Right cardiac atrium (tissue), 5 donors: ENCODE measurements around the gene NR3C2. TPM values are rescaled to one million over a fixed set of nuclear protein-coding genes. Genes with fewer than 3 reads are reported as not detected.

Experiments used
- ATAC-seq, 2 donors: fragments of 200-7000 bp; cut with Tn5 transposase; one replicate each; pipeline versions ENCODE4 v1.8.0 to v1.9.1; 2020; ENCODE audit warnings: moderate library complexity in 2 of 2, mild to moderate bottlenecking in 1 of 2
- DNase-seq, 3 donors: peaks; one replicate each; pipeline ENCODE4 v3.0.0-alpha.2; 2020
- H3K27ac ChIP-seq: one replicate; pipeline ENCODE4 v1.5.1; 2013; ENCODE audit warnings: mild to moderate bottlenecking, low read length, control low read depth, moderate library complexity
- H3K27me3 ChIP-seq: one replicate; pipeline ENCODE4 v1.6.1; 2013; ENCODE audit not compliant: control insufficient read depth, insufficient read depth
- H3K4me1 ChIP-seq: one replicate; pipeline ENCODE4 v1.6.1; 2013; ENCODE audit warnings: low read length; ENCODE audit not compliant: control insufficient read depth, insufficient read depth
- H3K4me3 ChIP-seq: one replicate; pipeline ENCODE4 v1.5.1; 2013; ENCODE audit warnings: low read length, control low read depth
- H3K9me3 ChIP-seq: one replicate; pipeline ENCODE4 v1.6.1; 2013; ENCODE audit warnings: low read length; ENCODE audit not compliant: control insufficient read depth
- WGBS: extraction: QIAGEN DNeasy Blood & Tissue Kit; methylation state at CpG from one replicate; pipeline ENCODE4 v1.1.7; 2013; 5-methylcytosine and 5-hydroxymethylcytosine counted together
- intact Hi-C, 4 donors: fragments of 100-400 bp; cut with DNase I; formaldehyde crosslinking; loops; one replicate each; pipeline versions ENCODE4 v1.11.0 to v1.14.0; 2022 to 2023
- polyA plus RNA-seq: library from polyadenylated mRNA; stranded (reverse); fragments of 200-250 nt; gene quantifications from one replicate; pipeline ENCODE4 v1.2.3, GENCODE V29; 2013
- total RNA-seq, 4 donors: library from RNA; stranded (reverse); fragmentation: NEBNext Ultra II Directional; extraction: Animal tissue kit (Norgen Biotek cat#: 25700); gene quantifications; one replicate each; pipeline ENCODE4 v1.2.1, GENCODE V29; 2021
- donor health status: healthy with polysubstance abuse.
- donor health status: DM: no; HTN: yes; CAD: no.
- donor health status: DM: no; HTN: no; CAD: no.
- donor health status: DM: no; HTN: yes; CAD: no; lungs with severe emphysema.
- donor health status: DM: yes; HTN: yes; CAD: no.

The NR3C2 gene
- total and polyA plus RNA-seq, 5 donors, result 5.9 to 27.9 (median 24.3) TPM

GRCh38 chr4:148166132-148166591, 276.1 kb downstream of the NR3C2 start:
- 28% methylated on average over 6 of the region's 6 CpGs for WGBS
- H3K27me3 ChIP-seq, result no peaks in the 10 kb centered on the region
- ATAC-seq, result peak; percentile 83 to 88
- H3K4me1 ChIP-seq, result peaks cover 4% of the 10 kb centered on the region
- peak overlapping the region; percentile 22 for H3K4me3 ChIP-seq
- H3K9me3 ChIP-seq, result no peaks in the 10 kb centered on the region
- DNase-seq, result peak in 2 of 3 donors; percentile 14 to 74
- intact Hi-C loops, result no loop called here
- peak overlapping the region; percentile 72 for H3K27ac ChIP-seq

DNA sequence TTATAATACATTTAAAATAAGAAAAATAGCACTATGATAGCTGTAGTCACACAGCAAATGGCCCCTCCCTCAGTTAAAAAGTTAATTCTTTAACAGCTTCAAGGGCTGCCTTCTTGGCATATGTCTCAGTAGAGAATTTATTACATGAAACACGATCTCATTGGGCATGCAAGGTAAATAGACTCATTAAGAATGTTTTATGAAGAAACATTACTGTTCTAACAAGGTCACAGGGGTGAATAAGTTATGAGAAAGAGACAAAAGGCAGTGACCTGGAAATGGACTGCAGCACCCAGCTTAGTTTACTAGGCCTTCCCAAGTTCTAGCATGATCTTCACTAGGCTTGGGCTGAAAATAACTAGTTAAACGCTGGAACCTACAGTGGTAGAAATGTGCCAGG, 277.7 kb downstream of the NR3C2 start:
- ATAC-seq (no peak), DNase-seq (no peak)
- peaks cover 7% of the 10 kb centered on the region for H3K4me1 ChIP-seq
- H3K4me3 ChIP-seq, result no peak overlapping the region
- WGBS, result 57% methylated on average over 2 of the region's 2 CpGs
- intact Hi-C loops, result no loop called here
- no peaks in the 10 kb centered on the region for H3K9me3 ChIP-seq
- no peak overlapping the region for H3K27ac ChIP-seq
- H3K27me3 ChIP-seq, result no peaks in the 10 kb centered on the region

GRCh38 chr4:148162991-148163390, 279.2 kb downstream of the NR3C2 start:
- intact Hi-C loops, result no loop called here
- DNase-seq, result no peak
- Histone ChIP-seq H3K9me3 (no peaks in the 10 kb centered on the region), H3K27me3 (no peaks in the 10 kb centered on the region), H3K4me3 (no peak overlapping the region), H3K27ac (no peak overlapping the region), H3K4me1 (peaks cover 7% of the 10 kb centered on the region)
- ATAC-seq, result no peak
- 75% methylated on average over 1 of the region's 1 CpG for WGBS

DNA sequence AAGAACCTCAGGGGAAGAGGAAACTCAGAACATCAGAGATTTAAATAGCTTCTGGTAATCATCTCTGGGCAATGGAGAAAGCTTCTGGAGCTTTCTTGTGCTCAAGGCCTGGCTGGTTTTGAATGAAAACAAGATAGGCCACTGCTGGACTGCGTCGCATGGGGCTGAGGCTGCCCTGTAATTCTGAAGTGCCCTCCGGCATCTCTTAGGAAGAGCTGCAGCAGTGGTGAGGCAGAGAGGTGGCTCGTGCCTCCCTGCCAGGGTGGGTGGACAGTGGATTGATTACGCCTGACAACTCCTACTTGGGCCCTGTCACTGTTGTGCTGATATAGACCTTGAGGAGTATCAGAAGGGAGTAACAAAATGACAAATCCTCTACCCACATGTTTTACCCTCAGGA, 279.7 kb downstream of the NR3C2 start:
- intact Hi-C loops, result no loop called here

DNA sequence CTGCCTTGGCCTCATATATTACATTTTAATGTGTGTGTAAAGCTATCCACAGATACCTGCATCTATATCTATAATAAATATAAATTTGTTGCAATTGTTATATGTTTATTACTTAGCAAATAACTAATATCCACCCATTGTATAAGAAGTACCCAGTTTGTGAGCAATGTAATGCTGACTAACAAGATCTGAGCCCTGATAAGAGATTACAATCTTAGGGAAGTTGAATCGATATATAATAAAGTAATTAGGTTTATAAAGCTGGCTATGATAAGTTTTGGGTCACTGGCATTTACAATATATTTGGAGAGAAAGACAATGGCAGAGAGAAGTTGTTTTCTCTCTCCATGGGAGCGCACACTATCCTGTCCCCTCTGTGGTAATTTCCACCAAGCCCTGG, 280.6 kb downstream of the NR3C2 start:
- no peak overlapping the region for H3K27ac ChIP-seq
- intact Hi-C loops, result no loop called here
- DNase-seq (no peak), ATAC-seq (no peak)
- no peaks in the 10 kb centered on the region for H3K9me3 ChIP-seq
- no peaks in the 10 kb centered on the region for H3K27me3 ChIP-seq
- WGBS, result 91% methylated on average over 2 of the region's 2 CpGs
- no peak overlapping the region for H3K4me3 ChIP-seq
- H3K4me1 ChIP-seq, result peaks cover 7% of the 10 kb centered on the region

More for the DNA sequence above, 279.7 kb downstream of the NR3C2 start:
- no peaks in the 10 kb centered on the region for H3K27me3 ChIP-seq
- ATAC-seq (peak in 1 of 2 donors; percentile 36), DNase-seq (no peak)
- H3K9me3 ChIP-seq, result no peaks in the 10 kb centered on the region
- H3K4me3 ChIP-seq, result no peak overlapping the region
- H3K4me1 ChIP-seq, result peaks cover 7% of the 10 kb centered on the region
- no peak overlapping the region for H3K27ac ChIP-seq
- WGBS, result 74% methylated on average over 5 of the region's 5 CpGs

GRCh38 chr4:148159793-148160192, 282.4 kb downstream of the NR3C2 start:
- no peak overlapping the region for H3K4me3 ChIP-seq
- intact Hi-C loops, result no loop called here
- DNase-seq, result no peak
- peaks cover 5% of the 10 kb centered on the region for H3K4me1 ChIP-seq
- WGBS, result 87% methylated on average over 1 of the region's 1 CpG
- H3K9me3 ChIP-seq, result no peaks in the 10 kb centered on the region
- H3K27me3 ChIP-seq, result no peaks in the 10 kb centered on the region
- H3K27ac ChIP-seq, result no peak overlapping the region
- no peak for ATAC-seq

GRCh38 chr4:148154769-148155168, 287.4 kb downstream of the NR3C2 start:
- intact Hi-C loops, result no loop called here
- no peak for DNase-seq
- ATAC-seq, result no peak

DNA sequence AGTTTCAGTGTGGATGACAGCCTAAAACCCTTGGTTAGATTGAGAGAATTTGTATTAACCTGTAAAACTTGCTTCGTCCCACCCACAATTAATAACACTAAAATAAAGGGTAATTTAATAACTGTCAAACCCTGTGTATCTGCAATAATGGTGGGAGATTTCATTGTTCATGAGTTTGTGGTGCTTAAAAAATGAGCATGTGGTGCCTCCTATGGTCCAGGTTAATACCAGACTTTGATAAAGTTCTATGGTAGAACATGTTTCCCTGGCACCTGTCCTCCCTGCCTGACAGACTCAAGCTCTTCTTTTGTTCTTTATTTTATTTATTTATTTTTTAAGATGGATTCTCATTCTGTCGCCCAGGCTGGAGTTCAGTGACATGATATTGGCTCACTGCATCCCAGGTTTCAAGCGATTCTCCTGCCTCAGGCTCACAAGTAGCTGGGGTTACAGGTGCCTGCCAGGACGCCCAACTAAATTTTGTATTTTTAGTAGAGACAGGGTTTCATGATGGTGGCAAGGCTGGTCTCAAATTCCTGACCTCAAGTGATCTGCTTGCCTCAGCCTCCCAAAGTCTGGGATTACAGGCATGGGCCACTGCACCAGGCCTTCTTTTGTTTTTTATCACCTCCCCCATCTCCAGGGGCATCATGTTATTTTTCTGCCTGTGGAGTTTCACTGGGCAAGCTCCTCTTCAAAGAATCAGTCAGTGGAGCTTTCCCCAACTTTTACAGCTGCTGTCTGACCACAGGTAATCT, 289.2 kb downstream of the NR3C2 start:
- no peak overlapping the region for H3K27ac ChIP-seq
- ATAC-seq (no peak), DNase-seq (no peak)
- H3K4me1 ChIP-seq, result no peaks in the 10 kb centered on the region
- H3K9me3 ChIP-seq, result no peaks in the 10 kb centered on the region
- no peaks in the 10 kb centered on the region for H3K27me3 ChIP-seq
- 95% methylated on average over 4 of the region's 4 CpGs for WGBS
- no peak overlapping the region for H3K4me3 ChIP-seq
- intact Hi-C loops, result no loop called here

More at GRCh38 chr4:148154769-148155168, 287.4 kb downstream of the NR3C2 start:
- no peaks in the 10 kb centered on the region for H3K27me3 ChIP-seq
- H3K27ac ChIP-seq, result no peak overlapping the region
- no peaks in the 10 kb centered on the region for H3K4me1 ChIP-seq
- no peak overlapping the region for H3K4me3 ChIP-seq
- H3K9me3 ChIP-seq, result no peaks in the 10 kb centered on the region
- WGBS, result 88% methylated on average over 6 of the region's 6 CpGs

DNA sequence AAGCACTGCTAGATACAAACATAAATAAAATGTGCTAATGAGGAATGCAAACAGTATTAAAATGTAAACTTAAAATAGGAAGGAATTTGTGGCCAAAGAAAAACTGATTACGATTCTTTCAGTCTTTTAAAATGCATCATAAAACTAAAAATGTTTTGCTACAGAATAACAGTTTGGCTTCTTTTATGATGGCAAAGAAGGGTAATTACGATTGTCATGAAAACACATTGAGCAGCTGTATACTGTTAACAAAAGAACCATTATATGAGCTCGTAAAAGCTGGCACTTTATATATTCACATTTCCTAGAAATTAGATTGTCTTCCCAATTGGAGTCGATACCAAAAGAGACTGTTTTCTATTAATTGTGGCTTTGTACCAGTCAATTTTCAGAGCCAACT, 290.4 kb downstream of the NR3C2 start:
- DNase-seq, result no peak
- no peak for ATAC-seq
- Histone ChIP-seq H3K9me3 (no peaks in the 10 kb centered on the region), H3K27ac (no peak overlapping the region), H3K27me3 (no peaks in the 10 kb centered on the region), H3K4me3 (no peak overlapping the region), H3K4me1 (no peaks in the 10 kb centered on the region)
- 66% methylated on average over 4 of the region's 4 CpGs for WGBS
- intact Hi-C loops, result no loop called here

- Histone ChIP-seq H3K27ac (no peak overlapping the region), H3K4me1 (no peaks in the 10 kb centered on the region), H3K9me3 (no peaks in the 10 kb centered on the region), H3K4me3 (no peak overlapping the region), H3K27me3 (no peaks in the 10 kb centered on the region)
- WGBS, result 84% methylated on average over 6 of the region's 6 CpGs
- DNase-seq (no peak), ATAC-seq (no peak)
- intact Hi-C loops, result no loop called here
These were observed 296.7 kb downstream of the NR3C2 start for GRCh38 chr4:148145475-148145874.

DNA sequence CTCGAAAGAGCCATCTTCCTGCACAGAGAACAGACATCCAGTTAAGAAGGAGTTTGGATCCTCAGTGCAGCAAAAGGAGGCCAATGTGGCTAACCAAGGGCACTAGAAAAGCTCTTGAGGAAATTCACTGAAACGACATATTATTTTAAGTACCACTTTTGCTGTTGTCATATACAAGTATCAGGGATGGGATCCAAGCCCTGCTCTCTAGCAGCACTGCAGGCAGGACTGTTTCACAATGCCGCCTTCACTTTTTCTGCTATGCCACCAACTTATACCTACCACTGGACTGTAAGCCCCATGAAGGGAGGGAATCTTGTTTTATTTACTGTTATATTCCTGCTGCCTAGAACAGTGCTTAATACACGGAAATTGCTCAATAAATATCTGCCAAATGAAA, 299.0 kb downstream of the NR3C2 start:
- Histone ChIP-seq H3K27me3 (no peaks in the 10 kb centered on the region), H3K4me3 (no peak overlapping the region), H3K27ac (no peak overlapping the region), H3K9me3 (no peaks in the 10 kb centered on the region), H3K4me1 (no peaks in the 10 kb centered on the region)
- intact Hi-C loops, result no loop called here
- no peak for DNase-seq
- 75% methylated on average over 4 of the region's 4 CpGs for WGBS
- ATAC-seq, result no peak
